ENCODE measurements around the gene DNAAF2.
A peak's percentile ranks its signal among the peaks of the same experiment; 100 is the strongest.

The DNAAF2 gene

DNA sequence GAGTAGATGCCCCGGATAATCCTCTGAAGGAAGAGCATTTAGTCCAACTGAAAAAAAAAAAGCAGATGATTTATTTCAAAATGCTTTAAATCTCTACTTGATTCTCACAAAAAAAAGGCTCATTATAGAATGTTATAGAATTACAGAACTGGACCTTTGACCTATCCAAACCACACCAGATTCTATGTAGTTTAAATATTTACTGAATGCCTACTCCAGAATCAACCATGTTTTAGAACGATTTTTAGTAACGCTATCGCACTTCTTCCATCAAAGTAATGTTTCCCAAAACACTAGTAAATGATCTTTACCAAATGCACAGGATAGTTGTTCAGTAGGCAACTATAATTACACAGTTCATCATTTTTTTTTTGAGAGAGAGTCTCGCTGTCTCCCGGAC lies 51.4 kb downstream of the DNAAF2 start:
- Histone ChIP-seq H3K36me3 (peaks cover 48 to 70% (median 63%) of the 10 kb centered on the region in 11 experiments), H3K9me3 (replicated peaks in 1 of 11) (no peaks in the 10 kb centered on the region), H4K20me1 (peaks cover 64 to 74% (median 70%) of the 10 kb centered on the region in 11 experiments), H3K4me1 (peaks cover 20 to 75% (median 34%) of the 10 kb centered on the region in 10 experiments), H3K4me2 (peak overlapping the region; percentile 86 to 98 (median 93)), H3K9ac (peak overlapping the region in 10 of 11 experiments; percentile 97 to 100 (median 98); a peak in 16 of 22 replicates), H3K4me3 (peak overlapping the region in 9 of 10 experiments; percentile 78 to 93 (median 90); a peak in 16 of 20 replicates), H3K27ac (peak overlapping the region in 7 of 11 experiments; percentile 97 to 100 (median 99); a peak in 10 of 22 replicates), H3K27me3 (no peaks in the 10 kb centered on the region)
- TF ChIP-seq Cebpa-rat (IDR thresholded peaks at IDR 0.05) = no peak

DNA sequence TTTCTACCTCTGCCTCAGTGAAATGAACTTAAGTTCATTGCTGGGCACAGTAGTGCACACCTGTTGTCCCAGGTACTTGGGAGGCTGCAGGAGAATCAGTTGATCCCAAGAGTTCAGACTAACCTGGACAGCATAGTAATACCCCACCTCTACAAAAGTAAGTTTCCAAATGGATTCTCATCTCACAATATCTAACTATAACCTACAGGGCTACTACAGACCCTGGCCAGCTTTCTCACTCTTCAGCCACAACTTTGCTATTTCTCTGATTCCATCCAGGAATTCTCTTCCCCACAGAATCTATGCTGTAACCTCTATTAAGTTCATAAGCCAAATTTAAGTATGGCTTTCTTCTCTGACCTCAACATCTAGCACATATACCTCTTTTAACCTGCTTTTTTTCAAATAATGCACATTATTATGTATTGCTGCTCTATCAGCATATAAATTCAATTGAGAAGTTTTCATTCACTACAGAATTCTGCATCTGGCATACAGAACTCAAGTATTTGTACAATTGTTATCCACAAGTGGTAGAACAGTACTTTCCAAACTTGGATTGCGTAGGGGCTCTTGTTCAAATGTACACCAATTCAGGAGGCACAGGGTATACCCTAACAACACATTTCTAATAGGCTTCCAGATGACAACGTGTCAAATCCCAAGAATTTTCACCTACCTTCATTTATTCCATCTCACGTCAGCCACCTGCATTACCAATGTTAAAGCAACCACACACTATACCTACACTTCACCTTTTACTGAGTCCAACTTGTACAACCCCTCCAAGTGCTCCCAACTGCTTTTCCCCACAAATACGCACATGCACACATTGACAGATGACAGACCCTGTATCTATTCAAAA lies 52.7 kb downstream of the DNAAF2 start:
- H3K27ac ChIP-seq = peak overlapping the region in 5 of 11 experiments; percentile 12 to 56 (median 32); a peak in 6 of 22 replicates

DNA sequence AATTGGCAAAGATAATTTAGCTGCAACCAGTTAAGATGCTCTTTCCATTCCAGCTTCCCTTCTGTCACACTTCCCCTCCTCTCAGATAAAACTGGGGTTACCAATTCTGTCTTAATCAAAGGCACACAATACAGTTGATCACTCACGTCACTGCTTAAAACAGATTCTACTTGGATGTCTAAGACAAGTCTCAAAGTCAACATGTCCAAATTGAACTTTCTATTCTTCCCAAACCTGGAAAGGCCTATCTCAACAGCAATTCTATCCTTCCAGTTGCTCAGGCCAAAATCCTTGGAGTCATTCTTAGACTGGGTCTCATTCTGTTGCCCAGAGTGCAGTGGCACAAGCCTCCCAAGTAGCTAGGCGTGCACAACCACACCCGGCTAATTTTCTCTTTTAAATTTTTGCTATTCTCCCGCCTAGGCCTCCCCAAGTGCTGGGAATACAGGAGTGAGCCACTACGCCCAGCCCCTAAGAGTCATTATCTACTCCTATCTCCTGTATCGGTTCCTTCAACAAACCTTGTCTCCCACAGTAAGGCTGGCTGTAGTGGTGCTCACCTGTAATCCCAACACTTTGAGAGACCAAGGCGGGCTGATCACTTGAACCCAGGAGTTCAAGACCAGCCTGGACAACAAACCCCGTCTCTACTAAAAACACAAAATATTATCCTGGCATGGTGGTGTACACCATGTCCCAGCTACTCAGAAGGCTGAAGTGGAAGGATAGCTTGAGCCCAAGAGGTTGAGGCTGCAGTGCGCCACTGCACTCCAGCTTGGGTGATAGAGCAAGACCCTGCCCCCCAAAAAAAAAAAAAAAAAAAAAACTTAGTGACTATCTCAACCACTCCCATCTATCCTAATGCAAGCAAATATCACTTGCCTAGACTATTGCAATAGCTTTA lies 53.6 kb downstream of the DNAAF2 start:
- no peak for TF ChIP-seq Cebpa-rat (IDR thresholded peaks at IDR 0.05)
- no peak overlapping the region for H3K27ac ChIP-seq
- peaks cover 20 to 68% (median 34%) of the 10 kb centered on the region in 10 experiments for H3K4me1 ChIP-seq
- peaks cover 70 to 91% (median 85%) of the 10 kb centered on the region in 11 experiments for H3K36me3 ChIP-seq
- no peak overlapping the region for H3K4me3 ChIP-seq
- no peak overlapping the region for H3K9ac ChIP-seq
- H3K9me3 ChIP-seq (replicated peaks in 1 of 11) = no peaks in the 10 kb centered on the region
- H3K4me2 ChIP-seq = peak overlapping the region in 5 of 11 experiments; percentile 17 to 96 (median 96); a peak in 6 of 22 replicates
- H4K20me1 ChIP-seq = peaks cover 64 to 95% (median 86%) of the 10 kb centered on the region in 11 experiments
- no peaks in the 10 kb centered on the region for H3K27me3 ChIP-seq

More for the DNA sequence above, 52.7 kb downstream of the DNAAF2 start:
- peak overlapping the region in 2 of 10 experiments; percentile 78 to 85; a peak in 1 of 20 replicates for H3K4me3 ChIP-seq
- H3K9me3 ChIP-seq (replicated peaks in 1 of 11) = no peaks in the 10 kb centered on the region
- H3K9ac ChIP-seq = peak overlapping the region in 4 of 11 experiments; percentile 30 to 97 (median 32); a peak in 4 of 22 replicates
- peaks cover 61 to 82% (median 76%) of the 10 kb centered on the region in 11 experiments for H3K36me3 ChIP-seq
- TF ChIP-seq Cebpa-rat (IDR thresholded peaks at IDR 0.05) = no peak
- peaks cover 64 to 86% (median 82%) of the 10 kb centered on the region in 11 experiments for H4K20me1 ChIP-seq
- peak overlapping the region; percentile 30 to 96 (median 90); a peak in 17 of 22 replicates for H3K4me2 ChIP-seq
- H3K27me3 ChIP-seq = no peaks in the 10 kb centered on the region
- H3K4me1 ChIP-seq = peaks cover 20 to 71% (median 34%) of the 10 kb centered on the region in 10 experiments

DNA sequence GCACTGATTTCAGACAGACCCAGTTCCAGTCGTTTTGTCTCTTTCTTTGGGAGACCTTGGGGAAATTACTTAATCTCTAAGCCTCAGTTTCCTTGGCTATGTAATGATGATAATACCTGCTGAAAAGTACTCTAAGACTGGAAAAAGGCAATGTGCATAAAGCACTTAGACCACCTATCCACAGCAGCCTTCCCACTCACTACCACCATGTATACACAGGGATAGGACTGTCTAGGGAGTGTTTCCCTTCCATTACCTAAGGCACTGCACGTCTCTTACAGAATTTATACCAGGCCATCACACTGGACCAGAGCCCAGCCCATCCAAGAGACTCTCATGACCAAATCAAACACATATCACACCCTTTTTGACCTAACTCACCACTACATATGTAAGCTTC lies 55.2 kb downstream of the DNAAF2 start:
- Histone ChIP-seq H3K4me2 (peak overlapping the region in 1 of 11 experiments; percentile 17; a peak in 1 of 22 replicates), H3K27ac (no peak overlapping the region), H3K4me3 (no peak overlapping the region), H3K9ac (no peak overlapping the region), H3K9me3 (replicated peaks in 1 of 11) (no peaks in the 10 kb centered on the region; a peak in 1 of 22 replicates), H3K4me1 (peaks cover 20 to 64% (median 33%) of the 10 kb centered on the region in 10 experiments), H3K36me3 (peaks cover 84 to 100% (median 95%) of the 10 kb centered on the region in 11 experiments), H4K20me1 (peaks cover 56 to 97% (median 79%) of the 10 kb centered on the region in 11 experiments), H3K27me3 (no peaks in the 10 kb centered on the region)
- TF ChIP-seq Cebpa-rat (IDR thresholded peaks at IDR 0.05) = no peak

DNA sequence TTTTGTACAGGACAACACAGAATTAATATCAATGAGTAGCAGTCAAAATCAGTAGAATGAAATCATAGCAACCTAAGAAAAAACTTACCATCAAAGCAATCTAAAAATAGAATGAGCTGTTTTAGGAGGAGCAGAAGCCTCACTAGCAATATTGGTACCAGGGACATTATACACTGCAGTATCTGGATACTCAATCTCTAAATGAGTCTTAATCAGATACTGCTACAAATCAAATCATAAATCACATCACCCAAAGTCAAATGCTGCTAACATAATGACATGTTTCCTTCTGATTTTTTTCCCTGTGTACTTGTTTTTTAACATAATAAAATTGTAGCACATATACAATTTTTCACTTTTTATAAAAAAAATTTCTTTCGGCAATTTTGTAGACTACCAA lies 56.9 kb downstream of the DNAAF2 start:
- H3K27ac ChIP-seq = no peak overlapping the region
- no peaks in the 10 kb centered on the region for H3K27me3 ChIP-seq
- H3K4me1 ChIP-seq = peaks cover 7 to 47% (median 18%) of the 10 kb centered on the region in 10 experiments; a peak in 19 of 20 replicates
- peaks cover 84 to 100% (median 95%) of the 10 kb centered on the region in 11 experiments for H3K36me3 ChIP-seq
- no peak for TF ChIP-seq Cebpa-rat (IDR thresholded peaks at IDR 0.05)
- no peak overlapping the region for H3K9ac ChIP-seq
- H3K4me3 ChIP-seq = no peak overlapping the region
- peaks cover 0 to 14% (median 5%) of the 10 kb centered on the region in 11 experiments; a peak in 12 of 22 replicates for H3K9me3 ChIP-seq (replicated peaks in 1 of 11)
- no peak overlapping the region for H3K4me2 ChIP-seq
- peaks cover 39 to 86% (median 62%) of the 10 kb centered on the region in 11 experiments for H4K20me1 ChIP-seq

All from BLaER1 treated with 17β-estradiol and CSF1 and Interleukin-3, amounts not matched to agents 10 nM and 100 nM (cell line).